HFFc6 (cell line): ENCODE measurements around the gene PRMT2. TPM values are rescaled to one million over a fixed set of nuclear protein-coding genes. Genes with fewer than 3 reads are reported as not detected.
A peak's percentile ranks its signal among the peaks of the same experiment; 100 is the strongest.

Experiments used
- DNase-seq: peaks from one replicate; pipeline ENCODE4 v3.0.0-alpha.2; 2018
- H3K27ac Mint-ChIP-seq: 2 replicates; pipeline ENCODE4 v1.8.0; 2020; ENCODE audit warnings: mild to moderate bottlenecking, mixed read lengths
- H3K27me3 Mint-ChIP-seq: 2 replicates; pipeline ENCODE4 v1.8.0; 2021; ENCODE audit warnings: mild to moderate bottlenecking, moderate library complexity, mixed read lengths; ENCODE audit not compliant: insufficient read depth
- H3K36me3 Mint-ChIP-seq: 2 replicates; pipeline ENCODE4 v1.8.0; 2021; ENCODE audit warnings: low read depth, mixed read lengths
- H3K4me1 Mint-ChIP-seq: 2 replicates; pipeline ENCODE4 v1.8.0; 2020; ENCODE audit warnings: low read depth, mixed read lengths
- H3K4me3 Mint-ChIP-seq: 2 replicates; pipeline ENCODE4 v1.8.0; 2020; ENCODE audit warnings: mild to moderate bottlenecking, moderate library complexity, mixed read lengths
- H3K9me3 Mint-ChIP-seq: 2 replicates; pipeline ENCODE4 v1.8.0; 2020; ENCODE audit warnings: mild to moderate bottlenecking, mixed read lengths
- CTCF ChIP-seq: fragments of 200-600 bp; sonication (generic); IDR thresholded peaks from 2 replicates; pipeline ENCODE4 v1.5.0; 2021; ENCODE audit warnings: antibody characterized with exemption, mild to moderate bottlenecking
- total RNA-seq, 6 experiments: library from RNA; stranded (reverse); fragmentation: NEBNext Ultra II Directional; extraction: Animal tissue kit (Norgen Biotek cat#: 25700); gene quantifications; 2 replicates in 1 of 6; 3 replicates in 5 of 6; pipeline ENCODE4 v1.2.3, GENCODE V29; 2021

PRMT2 gene
- total RNA-seq, 6 experiments from 2014 or later, result 98.9 to 111 (median 105) TPM

DNA sequence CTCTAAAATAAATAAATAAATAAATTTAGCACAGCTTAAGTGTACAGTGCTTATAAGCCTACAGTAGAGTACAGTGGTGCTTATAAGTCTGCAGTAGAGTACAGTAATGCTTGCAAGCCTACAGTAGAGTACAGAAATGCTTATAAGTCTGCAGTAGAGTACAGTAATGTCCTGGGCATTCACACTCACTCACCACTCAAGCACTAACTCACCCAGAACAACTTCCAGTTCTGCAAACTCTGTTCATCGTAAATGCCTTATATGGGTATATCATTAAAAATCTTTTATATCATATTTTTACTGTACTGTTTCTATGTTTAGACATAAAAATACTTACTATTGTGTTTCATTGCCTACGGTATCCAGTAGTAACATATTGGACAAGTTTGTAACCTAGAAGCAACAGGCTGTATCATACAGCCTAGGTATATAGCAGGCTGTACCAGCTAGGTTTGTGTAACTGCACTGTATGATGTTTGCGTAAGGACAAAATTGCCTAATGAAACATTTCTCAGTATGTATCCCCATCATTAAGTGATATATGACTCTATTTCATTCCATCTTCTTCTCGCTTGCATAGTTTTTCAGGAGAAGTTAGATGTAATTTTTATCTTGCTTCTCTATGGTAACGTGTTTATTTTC, 16.6 kb upstream of the PRMT2 start:
- Mint-ChIP-seq H3K4me3 (no peak overlapping the region), H3K4me1 (peaks cover 20% of the 10 kb centered on the region), H3K36me3 (peaks cover 18% of the 10 kb centered on the region), H3K9me3 (peaks cover 18% of the 10 kb centered on the region), H3K27ac (peak overlapping the region; percentile 59), H3K27me3 (peaks cover 12% of the 10 kb centered on the region)
- no peak for TF ChIP-seq CTCF
- DNase-seq, result peak; percentile 70

DNA sequence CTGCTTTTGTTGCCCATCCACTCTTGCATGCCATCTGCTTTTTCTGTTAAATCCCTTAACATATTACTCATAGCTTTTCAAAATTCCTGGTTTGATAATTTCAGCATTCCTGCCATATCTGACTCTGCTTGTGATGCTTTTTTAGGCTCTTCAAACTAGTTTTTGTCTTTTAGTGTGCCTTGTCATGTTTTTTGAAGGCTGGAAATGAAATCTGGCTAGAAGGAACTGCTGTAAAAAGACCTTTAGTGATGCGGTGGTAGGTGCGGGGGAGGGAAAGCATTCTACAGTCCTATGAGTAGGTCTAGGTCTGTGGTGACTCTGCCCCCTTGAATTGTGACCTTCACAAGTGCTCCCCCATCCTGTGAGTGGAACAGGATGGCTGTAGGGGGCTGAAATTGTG, 15.6 kb upstream of the PRMT2 start:
- H3K27ac Mint-ChIP-seq, result peak overlapping the region; percentile 59
- no peak overlapping the region; the same call in 1 of the 2 replicates for H3K4me3 Mint-ChIP-seq
- peaks cover 20% of the 10 kb centered on the region for H3K4me1 Mint-ChIP-seq
- peaks cover 10% of the 10 kb centered on the region for H3K27me3 Mint-ChIP-seq
- no peak for TF ChIP-seq CTCF
- peaks cover 18% of the 10 kb centered on the region for H3K9me3 Mint-ChIP-seq
- peaks cover 18% of the 10 kb centered on the region for H3K36me3 Mint-ChIP-seq
- DNase-seq, result peak; percentile 27

DNA sequence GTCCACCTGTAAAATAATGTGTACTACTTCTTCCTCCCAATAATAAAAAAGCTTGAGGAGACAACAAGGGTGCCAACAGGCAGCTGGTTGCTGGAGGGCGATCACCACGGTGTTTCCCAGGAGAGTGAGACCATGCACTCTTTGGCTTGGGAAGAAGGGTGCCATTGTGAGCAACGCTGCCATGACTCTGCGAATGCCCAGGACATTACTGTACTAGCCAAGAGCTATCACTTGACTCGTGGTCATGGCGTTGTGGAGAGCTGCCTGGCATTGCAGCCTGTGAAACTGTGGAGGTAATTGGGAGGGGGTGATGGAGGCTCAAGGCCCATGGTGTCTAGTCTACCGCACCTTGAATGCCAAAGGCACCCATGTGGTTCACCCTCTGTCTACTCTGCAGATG, 14.6 kb upstream of the PRMT2 start:
- no peak for TF ChIP-seq CTCF
- Mint-ChIP-seq H3K27ac (no peak overlapping the region), H3K4me3 (no peak overlapping the region), H3K36me3 (peaks cover 18% of the 10 kb centered on the region), H3K4me1 (peaks cover 20% of the 10 kb centered on the region), H3K27me3 (peaks cover 5% of the 10 kb centered on the region), H3K9me3 (peaks cover 26% of the 10 kb centered on the region)
- no peak for DNase-seq

- Mint-ChIP-seq H3K4me3 (no peak overlapping the region), H3K27me3 (no peaks in the 10 kb centered on the region; the same call in 1 of the 2 replicates), H3K27ac (no peak overlapping the region), H3K4me1 (peaks cover 20% of the 10 kb centered on the region), H3K36me3 (peaks cover 24% of the 10 kb centered on the region), H3K9me3 (peaks cover 32% of the 10 kb centered on the region)
- DNase-seq, result no peak
- no peak for TF ChIP-seq CTCF
Measured at GRCh38 chr21:46621457-46622182, 13.9 kb upstream of the PRMT2 start.

GRCh38 chr21:46622226-46622625, 13.2 kb upstream of the PRMT2 start:
- peaks cover 20% of the 10 kb centered on the region for H3K4me1 Mint-ChIP-seq
- peaks cover 34% of the 10 kb centered on the region for H3K9me3 Mint-ChIP-seq

More at GRCh38 chr21:46622226-46622625, 13.2 kb upstream of the PRMT2 start:
- peaks cover 25% of the 10 kb centered on the region for H3K36me3 Mint-ChIP-seq
- H3K27me3 Mint-ChIP-seq, result peaks cover 2% of the 10 kb centered on the region
- DNase-seq, result no peak
- no peak overlapping the region for H3K4me3 Mint-ChIP-seq
- no peak for TF ChIP-seq CTCF
- no peak overlapping the region for H3K27ac Mint-ChIP-seq
